Raji (cell line): Measurements from ENCODE around the gene LIMS2.

ENCODE experiments used
- POLR2A ChIP-seq: IDR thresholded peaks from 2 replicates; pipeline ENCODE4 v1.6.1; 2011; ENCODE audit warnings: low read depth, low read length, control low read depth; ENCODE audit not compliant: insufficient read depth

Gene LIMS2

DNA sequence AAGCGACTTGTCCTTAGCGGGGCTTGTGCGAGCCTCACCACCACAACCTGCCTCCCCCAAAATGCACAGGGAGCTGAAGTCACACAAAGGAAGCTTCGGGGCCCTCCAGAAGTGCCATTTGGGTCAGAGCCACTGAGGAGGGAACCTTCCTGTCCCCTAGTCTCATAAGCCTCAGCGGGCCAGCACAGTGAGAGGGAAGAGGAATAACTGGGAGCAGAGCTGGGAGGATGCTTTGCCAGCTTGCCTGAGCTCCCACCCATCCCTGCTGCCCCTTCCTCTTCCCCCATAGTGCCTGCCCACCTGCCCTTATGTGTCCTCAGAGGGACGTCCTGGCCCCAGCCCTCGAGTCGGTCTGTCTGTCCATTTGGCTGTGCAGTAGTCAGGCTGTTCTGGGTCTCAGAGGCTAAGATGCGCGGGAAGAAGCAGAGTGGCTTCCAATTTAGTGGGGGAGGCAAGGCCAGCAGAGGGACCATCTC lies 81.2 kb downstream of the LIMS2 start:
- TF ChIP-seq POLR2A = no peak

- TF ChIP-seq POLR2A = no peak
Observed at GRCh38 chr2:127593228-127594115, 81.9 kb downstream of the LIMS2 start.

GRCh38 chr2:127592761-127593227 lies 82.5 kb downstream of the LIMS2 start:
- no peak for TF ChIP-seq POLR2A

- TF ChIP-seq POLR2A = no peak
Observed at GRCh38 chr2:127591221-127591923, 84.0 kb downstream of the LIMS2 start.

DNA sequence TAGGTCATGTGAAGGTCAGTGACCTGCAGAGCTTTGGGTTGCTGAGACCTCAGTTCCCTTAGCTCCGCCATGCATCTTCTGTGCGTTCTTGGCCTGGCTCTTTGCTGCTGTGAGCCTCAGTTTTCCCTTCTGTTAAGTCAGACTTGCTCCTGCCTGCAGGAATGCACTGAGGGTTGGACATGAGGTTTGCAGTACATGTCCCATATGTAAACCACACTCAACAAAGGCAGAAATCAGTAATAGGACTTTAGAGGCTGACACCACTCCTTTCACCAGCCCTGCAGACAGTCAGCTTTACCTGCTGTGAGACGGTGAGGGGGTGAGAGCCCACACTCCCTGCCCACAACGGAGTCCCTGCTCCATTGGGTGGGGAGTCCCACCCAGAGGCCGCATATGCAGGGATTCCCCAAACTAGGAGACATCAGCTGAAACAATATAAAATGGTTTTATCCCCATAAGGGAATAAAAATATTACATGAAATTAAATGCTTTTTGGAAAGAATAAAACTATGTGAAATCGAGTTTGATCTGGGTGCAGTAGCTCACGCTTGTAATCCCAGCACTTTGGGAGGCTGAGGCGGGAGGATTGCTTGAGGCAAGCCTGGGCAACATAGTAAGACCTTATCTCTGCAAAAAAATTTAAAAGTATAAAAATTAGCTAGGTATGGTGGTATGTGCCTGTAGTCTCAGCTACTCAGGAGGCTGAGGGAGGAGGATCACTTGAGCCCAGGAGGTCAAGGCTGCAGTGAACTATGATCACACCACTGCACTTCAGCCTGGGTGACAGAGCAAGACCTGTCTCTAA lies 84.7 kb downstream of the LIMS2 start:
- TF ChIP-seq POLR2A = no peak

- TF ChIP-seq POLR2A = no peak
Observed at GRCh38 chr2:127589841-127590240, 85.5 kb downstream of the LIMS2 start.

DNA sequence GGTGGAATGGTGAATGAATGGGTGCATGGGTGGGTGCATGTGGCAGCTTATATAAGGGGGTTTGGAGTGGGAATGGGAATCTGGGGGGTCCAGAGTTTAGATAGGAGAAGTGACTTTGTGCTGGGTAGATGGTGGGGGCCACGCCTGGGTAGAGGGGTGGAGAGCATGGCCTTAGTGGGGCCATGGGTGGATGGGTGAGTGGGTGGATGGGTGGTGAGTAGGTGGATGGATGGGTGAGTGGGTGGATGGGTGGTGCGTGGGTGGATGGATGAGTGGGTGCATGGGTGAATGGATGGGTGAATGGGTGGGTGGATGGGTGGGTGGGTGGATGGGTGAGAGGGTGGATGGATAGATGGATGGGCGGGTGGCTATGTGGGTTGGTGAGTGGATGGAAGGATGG lies 86.0 kb downstream of the LIMS2 start:
- no peak for TF ChIP-seq POLR2A
